Measurements from ENCODE around the gene HEBP2.

DNA sequence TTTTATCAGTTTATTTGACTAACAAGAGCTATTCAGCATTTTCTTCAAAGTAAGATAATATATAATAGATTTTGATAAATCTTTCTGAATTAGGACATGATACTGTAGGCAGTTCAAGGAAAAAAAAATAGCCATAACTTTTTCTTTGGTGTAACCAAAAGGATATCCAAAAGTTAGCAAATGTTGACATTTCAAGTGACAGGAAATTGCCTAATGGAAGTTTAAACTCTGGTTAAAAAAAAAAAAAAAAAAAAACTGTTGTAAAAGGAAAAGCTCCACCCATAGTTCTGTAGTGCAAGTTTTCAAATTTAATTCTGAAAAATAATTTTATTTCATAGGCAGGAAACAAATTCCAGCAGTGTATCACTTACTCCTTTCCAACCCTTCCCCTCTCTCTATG lies 18.8 kb downstream of the HEBP2 start:
- TF ChIP-seq CTCF (IDR thresholded peaks at IDR 0.05): no peak
- no peak for TF ChIP-seq POLR2A (IDR thresholded peaks at IDR 0.05)

All from tibial nerve (tissue), 3 donors.